SK-N-SH (cell line): ENCODE measurements around the gene DDIT3. TPM values are rescaled to one million over a fixed set of nuclear protein-coding genes. Genes with fewer than 3 reads are reported as not detected.

Experiments
- CTCF ChIA-PET: fragments of 300-600, 350-600 bp; formaldehyde crosslinking; extraction: SDS; loops from one replicate; lab custom pipeline; 2021; lab: Yijun Ruan, JAX
- POLR2A ChIA-PET: fragments of 350-600 bp; sonication (Branson Sonifier 250); formaldehyde crosslinking; extraction: SDS; loops from one replicate; lab custom pipeline; 2020; ENCODE audit warnings: antibody characterized with exemption, inconsistent platforms; lab: Yijun Ruan, JAX
- DNase-seq: peaks from one replicate; pipeline ENCODE4 v3.0.0; 2012
- H2AFZ ChIP-seq: fragments of 200-600 bp; sonication (generic); 2 replicates; pipeline ENCODE4 v1.8.1; 2016; ENCODE audit warnings: antibody characterized with exemption, mild to moderate bottlenecking, low read depth
- H3F3A ChIP-seq: fragments of 200-600 bp; sonication (generic); replicated peaks from 2 replicates; pipeline ENCODE3; 2016; ENCODE audit warnings: antibody characterized with exemption, mild to moderate bottlenecking; ENCODE audit not compliant: insufficient read depth
- H3K27ac ChIP-seq, 2 experiments: fragments of 200-500 bp in 1 of 2; fragments of 200-600 bp in 1 of 2; sonication (Bioruptor generic) in 1 of 2; sonication (generic), shearing (Covaris generic) in 1 of 2; 2 replicates each; pipeline versions ENCODE4 v1.5.1 to v1.6.1; 2014 to 2016; ENCODE audit warnings: low read depth in 2 of 2, inconsistent platforms in 1 of 2, low read length in 1 of 2, mild to moderate bottlenecking in 1 of 2, mixed read lengths in 1 of 2
- H3K27me3 ChIP-seq: fragments of 200-600 bp; sonication (generic), shearing (Covaris generic); 2 replicates; pipeline ENCODE4 v1.6.1; 2016; ENCODE audit warnings: mixed run types; ENCODE audit not compliant: insufficient read depth
- H3K36me3 ChIP-seq, 2 experiments: fragments of 200-500 bp in 1 of 2; fragments of 200-600 bp in 1 of 2; sonication (Bioruptor generic) in 1 of 2; sonication (generic) in 1 of 2; replicated peaks in 1 of 2; 2 replicates each; pipeline versions ENCODE3 to v1.5.1; 2014 to 2016; ENCODE audit warnings: low read length in 1 of 2, mild to moderate bottlenecking in 1 of 2; ENCODE audit not compliant: insufficient read depth in 2 of 2, control insufficient read depth in 1 of 2
- H3K4me1 ChIP-seq, 2 experiments: fragments of 200-500 bp in 1 of 2; fragments of 200-600 bp in 1 of 2; sonication (Bioruptor generic) in 1 of 2; sonication (generic), shearing (Covaris generic) in 1 of 2; 2 replicates each; pipeline versions ENCODE4 v1.5.1 to v1.6.1; 2014 to 2016; ENCODE audit warnings: low read depth in 1 of 2, low read length in 1 of 2, mixed run types in 1 of 2; ENCODE audit not compliant: insufficient read depth in 2 of 2, control insufficient read depth in 1 of 2
- H3K4me2 ChIP-seq: fragments of 200-600 bp; sonication (generic), shearing (Covaris generic); 2 replicates; pipeline ENCODE4 v1.6.1; 2017; ENCODE audit warnings: mixed run types
- H3K4me3 ChIP-seq, 2 experiments: fragments of 200-500 bp in 1 of 2; fragments of 200-600 bp in 1 of 2; sonication (Bioruptor generic) in 1 of 2; sonication (generic), shearing (Covaris generic) in 1 of 2; 2 replicates each; pipeline versions ENCODE4 v1.5.1 to v1.8.1; 2014 to 2016; ENCODE audit warnings: low read depth in 2 of 2, inconsistent platforms in 1 of 2, low read length in 1 of 2, mild to moderate bottlenecking in 1 of 2, mixed read lengths in 1 of 2, moderate library complexity in 1 of 2
- H3K79me2 ChIP-seq: fragments of 200-600 bp; sonication (generic); 2 replicates; pipeline ENCODE4 v1.8.1; 2017; ENCODE audit warnings: mild to moderate bottlenecking; ENCODE audit not compliant: insufficient read depth
- H3K9ac ChIP-seq: fragments of 200-600 bp; sonication (generic); 2 replicates; pipeline ENCODE4 v1.6.1; 2017; ENCODE audit warnings: mixed run types
- H3K9me2 ChIP-seq: fragments of 200-600 bp; sonication (generic); 2 replicates; pipeline ENCODE4 v1.6.1; 2017; ENCODE audit warnings: mixed run types
- H3K9me3 ChIP-seq: fragments of 200-600 bp; sonication (generic); 2 replicates; pipeline ENCODE4 v1.6.1; 2017; ENCODE audit warnings: mixed run types, mild to moderate bottlenecking, moderate library complexity
- H4K20me1 ChIP-seq: fragments of 200-600 bp; sonication (generic); 2 replicates; pipeline ENCODE4 v1.6.1; 2017; ENCODE audit warnings: mild to moderate bottlenecking, mixed run types; ENCODE audit not compliant: insufficient read depth
- CHD2 ChIP-seq: fragments of 150-350 bp; IDR thresholded peaks from 2 replicates; pipeline ENCODE4 v1.6.1; 2018; ENCODE audit warnings: low read length; ENCODE audit not compliant: partially characterized antibody
- ELF1 ChIP-seq: IDR thresholded peaks from 2 replicates; pipeline ENCODE4 v1.4.0; 2012
- FOXM1 ChIP-seq: IDR thresholded peaks from 2 replicates; pipeline ENCODE4 v1.4.0; 2012; ENCODE audit warnings: low read depth, mild to moderate bottlenecking
- GATA2 ChIP-seq: sonication (generic); formaldehyde crosslinking; IDR thresholded peaks from 2 replicates; pipeline ENCODE4 v1.5.0; 2020; ENCODE audit warnings: mild to moderate bottlenecking, missing genetic modification reagents
- MAX ChIP-seq: IDR thresholded peaks from 2 replicates; pipeline ENCODE4 v1.4.0; 2012; ENCODE audit warnings: low read depth
- POLR2AphosphoS5 ChIP-seq: IDR thresholded peaks from 2 replicates; pipeline ENCODE4 v1.6.1; 2012; ENCODE audit warnings: low read depth, low read length
- RCOR1 ChIP-seq: fragments of 150-350 bp; IDR thresholded peaks from 2 replicates; pipeline ENCODE4 v1.6.1; 2017; ENCODE audit warnings: antibody characterized with exemption, low read length
- REST ChIP-seq: IDR thresholded peaks from 2 replicates; pipeline ENCODE4 v1.6.1; 2012; ENCODE audit warnings: mild to moderate bottlenecking, low read depth, low read length, moderate library complexity
- SMC3 ChIP-seq: IDR thresholded peaks from 2 replicates; pipeline ENCODE4 v1.6.1; 2012; ENCODE audit warnings: low read depth, low read length, improper control_type of control experiment
- TAF1 ChIP-seq: IDR thresholded peaks from 2 replicates; pipeline ENCODE4 v1.6.1; 2012; ENCODE audit warnings: low read depth, mild to moderate bottlenecking, low read length, moderate library complexity, borderline replicate concordance
- TCF12 ChIP-seq: IDR thresholded peaks from 2 replicates; pipeline ENCODE4 v1.4.0; 2012
- USF2 ChIP-seq: fragments of 150-350 bp; IDR thresholded peaks from 2 replicates; pipeline ENCODE4 v1.6.1; 2017; ENCODE audit warnings: antibody characterized with exemption, low read length, low read depth, borderline replicate concordance
- YY1 ChIP-seq: IDR thresholded peaks from 2 replicates; pipeline ENCODE4 v1.4.0; 2012; ENCODE audit warnings: low read depth, mild to moderate bottlenecking
- WGBS: methylation state at CpG from one replicate; pipeline ENCODE4 v1.1.6; 2017; ENCODE audit warnings: low lambda C conversion rate; 5-methylcytosine and 5-hydroxymethylcytosine counted together
- polyA plus RNA-seq, 3 experiments: library from polyadenylated mRNA; depleted of rRNA; stranded (reverse); fragments of >200 nt; gene quantifications; 2 replicates each; pipeline ENCODE4 v1.2.3, GENCODE V29; 2012

DDIT3 gene
- polyA plus RNA-seq, 1 of the 3 experiments (the other 2 are of a cell fraction) = 26.3 TPM

- H3K9me3 ChIP-seq = no peaks in the 10 kb centered on the region
- H3K9me2 ChIP-seq = no peaks in the 10 kb centered on the region
- peaks cover 6 to 19% of the 10 kb centered on the region in 2 experiments for H3K4me1 ChIP-seq
- H4K20me1 ChIP-seq = peaks cover 9% of the 10 kb centered on the region; the same call in 1 of the 2 replicates
- H3K79me2 ChIP-seq = peaks cover 27% of the 10 kb centered on the region
- no peak for DNase-seq
- H3K4me2 ChIP-seq = no peak overlapping the region
- no peak overlapping the region for H3K9ac ChIP-seq
- H3F3A ChIP-seq = peaks cover 20% of the 10 kb centered on the region
- no peak overlapping the region for H2AFZ ChIP-seq
- H3K36me3 ChIP-seq = peaks cover 40 to 88% of the 10 kb centered on the region in 2 experiments
- no peak for TF ChIP-seq GATA2
- TF ChIP-seq RCOR1 = no peak
- TF ChIP-seq TAF1 = no peak
- TF ChIP-seq TCF12 = no peak
- TF ChIP-seq USF2 = no peak
- TF ChIP-seq CHD2 = no peak
- no peak for TF ChIP-seq YY1
- no peak for TF ChIP-seq REST
- CTCF ChIA-PET = interaction anchor here (1.5 kb wide), 1 partner anchor 12 kb away, joined by 4 read pairs; no protein-coding TSS in a partner anchor
- no peaks in the 10 kb centered on the region for H3K27me3 ChIP-seq
- WGBS = 92% methylated on average over 11 of the region's 12 CpGs
- no peak overlapping the region for H3K4me3 ChIP-seq
- no peak overlapping the region for H3K27ac ChIP-seq
- POLR2A ChIA-PET = interaction anchor here (1.1 to 1.8 kb wide), 2 partner anchors 10 to 11 kb away, joined by 4 to 5 read pairs; no protein-coding TSS in a partner anchor
Measured at GRCh38 chr12:57528176-57528575, 7.9 kb upstream of the DDIT3 start.

GRCh38 chr12:57527184-57527583 lies 6.9 kb upstream of the DDIT3 start:
- H3K9ac ChIP-seq = no peak overlapping the region
- no peak overlapping the region for H2AFZ ChIP-seq
- TF ChIP-seq ELF1 (no peak), MAX (no peak), POLR2AphosphoS5 (no peak), FOXM1 (no peak), SMC3 (no peak)
- peaks cover 18% of the 10 kb centered on the region for H3F3A ChIP-seq
- no peaks in the 10 kb centered on the region for H3K9me3 ChIP-seq
- no peak for DNase-seq
- ChIA-PET POLR2A (interaction anchor here (1.1 to 1.3 kb wide), 3 partner anchors 9 to 12 kb away, joined by 3 to 4 read pairs (median 3); no protein-coding TSS in a partner anchor), CTCF (interaction anchor here (0.5 to 1.5 kb wide), 4 partner anchors 13 to 199 kb away, joined by 3 to 5 read pairs (median 4); no protein-coding TSS in a partner anchor)
- H3K4me1 ChIP-seq = peaks cover 6 to 20% of the 10 kb centered on the region in 2 experiments
- H3K4me3 ChIP-seq = no peak overlapping the region
- H4K20me1 ChIP-seq = peaks cover 9% of the 10 kb centered on the region; the same call in 1 of the 2 replicates
- 75% methylated on average over 4 of the region's 5 CpGs for WGBS
- H3K27ac ChIP-seq = peak overlapping the region in 1 of 2 experiments; percentile 19; a peak in 1 of 4 replicates
- peaks cover 28% of the 10 kb centered on the region for H3K79me2 ChIP-seq
- no peaks in the 10 kb centered on the region for H3K9me2 ChIP-seq
- no peaks in the 10 kb centered on the region for H3K27me3 ChIP-seq
- H3K36me3 ChIP-seq = peaks cover 30 to 78% of the 10 kb centered on the region in 2 experiments
- H3K4me2 ChIP-seq = no peak overlapping the region
